ENCODE results near the gene KIF16B. TPM values are rescaled to one million over a fixed set of nuclear protein-coding genes. Genes with fewer than 3 reads are reported as not detected.
"Not testable (repeated sequence)": the region's sequence is repeated elsewhere in the genome, so short reads cannot be mapped to it uniquely, and the experiment has no call there.

The KIF16B gene
- total RNA-seq, 1 donor from 2014 or later: 27.4 TPM

- DNase-seq (ENCODE audit: low spot score) (no peak), ATAC-seq (peak; percentile 75)
- intact Hi-C loops (cut with DNase I): no loop called here
These were observed 309.7 kb downstream of the KIF16B start for GRCh38 chr20:16263582-16263981.

GRCh38 chr20:16262594-16262993 is 310.7 kb downstream of the KIF16B start:
- ATAC-seq (no peak), DNase-seq (ENCODE audit: low spot score) (no peak)
- intact Hi-C loops (cut with DNase I): no loop called here

GRCh38 chr20:16261733-16262273 is 311.4 kb downstream of the KIF16B start:
- intact Hi-C loops (cut with DNase I): no loop called here
- DNase-seq (ENCODE audit: low spot score) (no peak), ATAC-seq (no peak)

- intact Hi-C loops (cut with DNase I): no loop called here
- ATAC-seq (no peak), DNase-seq (ENCODE audit: low spot score) (no peak)
These were observed 312.3 kb downstream of the KIF16B start for GRCh38 chr20:16260911-16261310.

DNA sequence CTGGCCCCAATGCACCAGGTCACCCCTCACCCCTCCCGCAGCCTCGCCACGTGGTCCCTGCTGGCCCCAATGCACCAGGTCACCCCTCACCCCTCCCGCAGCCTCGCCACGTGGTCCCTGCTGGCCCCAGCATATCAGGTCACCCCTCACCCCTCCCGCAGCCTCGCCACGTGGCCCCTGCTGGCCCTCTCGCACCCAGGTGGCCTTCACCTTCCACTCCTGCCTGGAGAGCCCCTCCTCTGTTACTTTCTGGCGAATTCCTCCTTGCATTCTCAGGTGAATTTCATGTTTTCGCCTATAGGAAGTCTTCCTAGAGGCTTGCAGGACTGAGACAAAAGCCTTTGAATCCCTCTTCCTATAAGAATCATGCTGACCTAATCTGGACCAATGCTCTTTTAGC is 313.1 kb downstream of the KIF16B start:
- DNase-seq (ENCODE audit: low spot score); intact Hi-C loops (cut with DNase I); ATAC-seq: not testable (repeated sequence)

DNA sequence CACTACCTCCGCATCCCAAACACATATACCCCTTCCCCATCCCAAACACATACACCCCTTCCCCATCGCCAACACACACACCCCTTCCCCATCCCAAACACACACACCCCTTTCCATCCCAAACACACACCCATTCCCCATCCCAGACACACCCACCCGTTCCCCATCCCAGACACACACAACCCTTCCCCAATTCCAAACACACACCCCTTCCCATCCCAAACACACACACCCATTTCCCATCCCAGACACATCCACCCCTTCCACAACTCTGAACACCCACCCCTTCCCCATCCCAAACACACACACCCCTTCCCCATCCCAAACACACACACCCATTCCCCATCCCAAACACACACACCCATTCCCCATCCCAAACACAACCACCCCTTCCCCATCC is 314.5 kb downstream of the KIF16B start:
- no peak for DNase-seq (ENCODE audit: low spot score)
- ATAC-seq: no peak
- intact Hi-C loops (cut with DNase I): no loop called here

DNA sequence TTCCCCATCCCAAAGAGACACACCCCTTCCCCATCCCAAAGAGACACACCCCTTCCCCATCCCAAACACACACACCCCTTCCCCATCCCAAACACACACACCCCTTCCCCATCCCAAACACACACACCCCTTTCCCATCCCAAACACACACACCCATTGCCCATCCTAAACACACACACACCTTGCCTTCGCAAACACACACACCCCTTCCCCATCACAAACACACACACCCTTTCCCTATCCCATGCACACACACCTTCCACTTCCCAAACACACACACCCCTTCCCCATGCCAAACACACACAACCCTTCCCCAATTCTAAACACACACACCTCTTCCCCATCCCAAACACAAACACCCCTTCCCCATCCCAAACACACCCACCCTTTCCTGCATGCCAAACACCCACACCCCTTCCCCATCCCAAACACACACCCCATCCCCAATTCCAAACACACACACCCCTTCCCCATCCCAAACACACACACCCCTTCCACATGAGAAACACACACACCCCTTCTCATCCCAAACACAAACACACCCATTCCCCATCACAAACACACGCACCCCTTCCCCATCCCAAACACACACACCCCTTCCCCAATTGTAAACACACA is 315.3 kb downstream of the KIF16B start:
- ATAC-seq (no peak), DNase-seq (ENCODE audit: low spot score) (no peak)
- intact Hi-C loops (cut with DNase I): no loop called here

DNA sequence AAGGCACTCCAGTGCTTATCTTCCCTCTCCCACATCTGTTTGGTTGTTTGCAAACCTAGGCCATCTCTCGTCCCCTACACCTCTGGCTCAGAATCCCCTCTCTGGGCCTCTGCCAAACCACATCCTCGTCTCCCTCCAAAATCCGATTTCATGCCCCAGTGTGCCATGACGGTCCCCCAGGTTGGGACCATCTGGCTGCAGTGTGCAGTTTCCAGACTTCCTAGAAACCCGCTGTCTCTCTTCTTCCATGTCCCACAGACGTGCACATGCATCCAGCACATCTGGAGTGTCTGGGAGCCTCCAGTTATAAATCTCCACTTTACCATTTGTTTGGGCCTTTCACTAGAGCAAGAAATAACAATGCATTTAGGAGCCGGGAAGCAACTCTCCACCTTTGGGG is 316.2 kb downstream of the KIF16B start:
- ATAC-seq (no peak), DNase-seq (ENCODE audit: low spot score) (no peak)
- intact Hi-C loops (cut with DNase I): no loop called here

- ATAC-seq: no peak
These were observed 326.4 kb downstream of the KIF16B start for GRCh38 chr20:16246870-16247269.

DNA sequence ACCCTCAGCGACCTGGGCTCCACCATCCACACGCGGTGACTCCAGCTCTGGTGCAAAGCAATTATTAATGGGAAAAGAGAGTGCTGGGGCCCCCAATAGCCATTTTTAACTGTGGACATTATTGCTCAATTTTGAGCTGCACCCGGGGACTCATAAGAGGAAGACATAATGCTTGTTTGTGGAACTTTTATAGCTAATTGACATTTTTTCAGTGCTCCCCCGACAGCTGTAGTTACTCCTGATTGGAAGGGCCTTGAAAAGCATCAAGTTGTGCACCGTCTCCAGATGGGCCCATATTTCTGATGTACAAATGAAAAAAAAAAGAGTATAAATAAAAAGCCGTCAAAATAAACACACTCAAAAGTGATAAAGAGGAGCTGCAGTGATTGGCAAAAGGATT is 327.0 kb downstream of the KIF16B start:
- intact Hi-C loops (cut with DNase I): no loop called here
- peak; percentile 13 for ATAC-seq
- DNase-seq (ENCODE audit: low spot score): no peak

More at GRCh38 chr20:16246870-16247269, 326.4 kb downstream of the KIF16B start:
- DNase-seq (ENCODE audit: low spot score): no peak
- intact Hi-C loops (cut with DNase I): no loop called here

DNA sequence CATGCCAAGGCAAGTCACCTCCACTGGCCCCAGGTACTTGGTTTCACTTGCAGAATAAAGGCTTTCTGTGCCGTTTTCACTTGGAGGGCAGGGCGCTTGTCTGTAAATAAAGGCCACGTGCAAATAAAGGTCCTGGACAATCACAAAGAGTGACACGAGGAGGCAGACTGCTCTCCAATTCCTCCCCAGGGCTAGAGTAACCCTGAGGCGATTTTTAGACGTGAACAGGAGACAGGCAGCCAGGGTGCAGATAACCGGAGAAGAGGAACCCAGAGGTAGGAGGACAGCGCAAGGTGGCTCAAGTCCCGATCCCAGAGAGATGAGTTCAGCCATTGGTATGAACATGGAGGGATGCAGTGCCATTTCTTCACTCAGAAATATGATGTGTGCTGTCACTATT is 327.4 kb downstream of the KIF16B start:
- no peak for DNase-seq (ENCODE audit: low spot score)
- no peak for ATAC-seq
- intact Hi-C loops (cut with DNase I): no loop called here

DNA sequence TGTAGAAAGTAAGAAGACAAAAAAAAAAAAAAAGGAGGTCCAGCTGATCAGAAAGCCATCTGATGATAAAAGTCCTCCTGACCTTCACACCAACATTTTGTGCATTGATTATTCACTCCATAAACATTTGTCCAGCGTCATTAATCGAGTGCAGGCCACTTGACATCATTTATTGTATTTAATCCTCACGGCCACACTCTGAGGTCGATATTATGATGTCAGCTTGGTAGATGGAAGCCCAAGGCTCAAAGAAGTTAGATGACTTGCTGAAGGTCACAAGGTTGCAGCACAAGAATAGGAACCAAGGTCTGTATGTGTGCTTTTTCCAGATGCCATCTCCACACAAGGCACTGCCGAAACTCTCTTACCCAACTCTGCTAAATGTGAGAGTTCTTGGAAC is 328.4 kb downstream of the KIF16B start:
- DNase-seq (ENCODE audit: low spot score) (no peak), ATAC-seq (no peak)
- intact Hi-C loops (cut with DNase I): no loop called here

DNA sequence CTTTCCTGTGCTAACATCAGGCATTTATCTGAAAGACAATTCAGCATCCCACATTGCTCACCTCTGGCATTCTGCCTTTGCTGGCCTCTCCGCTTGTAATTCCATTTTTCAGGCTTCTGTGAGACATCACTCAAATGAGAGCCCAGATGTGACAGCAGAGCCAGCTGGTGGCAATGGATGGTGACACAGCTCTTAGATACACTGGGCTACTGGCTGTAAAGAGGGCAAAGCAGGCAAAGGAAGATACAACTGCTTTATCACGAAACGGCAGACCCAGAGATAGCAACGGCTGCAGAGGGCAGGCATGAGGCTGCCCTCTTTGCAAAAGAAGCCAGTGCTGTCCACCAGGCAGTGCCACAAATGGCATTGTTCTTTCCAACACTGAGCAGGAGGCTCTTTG is 329.8 kb downstream of the KIF16B start:
- DNase-seq (ENCODE audit: low spot score) (no peak), ATAC-seq (no peak)
- intact Hi-C loops (cut with DNase I): no loop called here

GRCh38 chr20:16241911-16242310 is 331.3 kb downstream of the KIF16B start:
- DNase-seq (ENCODE audit: low spot score) (no peak), ATAC-seq (peak; percentile 66)
- intact Hi-C loops (cut with DNase I): no loop called here

GRCh38 chr20:16240355-16240754 is 332.9 kb downstream of the KIF16B start:
- DNase-seq (ENCODE audit: low spot score) (no peak), ATAC-seq (no peak)
- intact Hi-C loops (cut with DNase I): no loop called here

DNA sequence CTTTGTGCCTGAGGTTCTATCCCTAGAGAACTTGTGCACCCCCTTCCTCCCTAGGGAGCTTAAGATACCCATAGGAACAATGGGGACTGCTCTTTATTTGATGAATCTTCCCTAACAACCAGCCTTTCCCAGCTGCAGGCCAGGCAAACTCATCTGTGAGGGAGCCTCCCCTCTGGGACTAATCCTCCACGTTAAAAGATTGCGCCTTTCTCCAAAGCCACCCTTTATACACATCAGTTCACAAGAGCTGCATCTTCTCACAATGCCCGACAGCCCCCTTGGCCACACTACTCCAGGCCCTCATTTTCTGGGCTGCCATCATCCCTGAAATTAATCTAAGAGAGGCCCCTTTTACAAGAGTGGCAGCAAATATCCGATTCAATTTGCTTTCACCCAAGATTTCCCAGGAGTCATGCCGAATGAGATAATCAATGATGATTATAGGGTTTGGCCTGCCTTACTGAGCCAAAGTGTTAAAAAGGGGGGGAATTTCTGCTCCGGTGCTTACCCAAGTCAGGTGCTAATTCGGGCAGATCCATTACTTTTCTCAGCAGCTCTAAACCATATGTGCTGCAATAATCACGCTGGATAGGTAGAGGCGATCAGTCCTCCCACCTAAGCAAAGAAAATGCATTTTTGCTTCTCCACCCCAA is 336.5 kb downstream of the KIF16B start:
- DNase-seq (ENCODE audit: low spot score) (no peak), ATAC-seq (no peak)
- intact Hi-C loops (cut with DNase I): no loop called here

DNA sequence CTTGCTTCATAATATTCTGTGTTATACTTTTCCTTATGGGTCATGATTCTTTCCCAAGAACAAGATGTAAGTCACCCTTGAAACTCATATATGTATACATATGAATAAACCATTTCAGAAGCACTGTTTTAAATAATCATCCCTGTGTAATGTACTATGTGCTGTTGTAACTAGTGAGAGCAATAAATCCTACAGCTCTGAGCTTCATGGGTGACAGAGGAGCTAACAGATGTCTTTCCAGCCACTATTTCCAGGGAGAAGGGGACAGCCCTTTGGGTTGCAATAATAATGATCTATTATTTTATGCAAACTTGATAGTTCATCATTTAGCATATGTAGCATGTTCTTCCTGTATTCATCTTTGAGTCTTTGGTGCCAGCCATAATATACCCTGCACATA is 342.8 kb downstream of the KIF16B start:
- intact Hi-C loops (cut with DNase I): no loop called here
- ATAC-seq: no peak
- no peak for DNase-seq (ENCODE audit: low spot score)

- DNase-seq (ENCODE audit: low spot score): no peak
- intact Hi-C loops (cut with DNase I): no loop called here
- no peak for ATAC-seq
These were observed 343.4 kb downstream of the KIF16B start for GRCh38 chr20:16229813-16230212.

- DNase-seq (ENCODE audit: low spot score) (no peak), ATAC-seq (no peak)
- intact Hi-C loops (cut with DNase I): no loop called here
These were observed 344.5 kb downstream of the KIF16B start for GRCh38 chr20:16228722-16229121.

GRCh38 chr20:16226961-16227360 is 346.3 kb downstream of the KIF16B start:
- ATAC-seq; intact Hi-C loops (cut with DNase I); DNase-seq (ENCODE audit: low spot score): not testable (repeated sequence)

GRCh38 chr20:16224836-16225235 is 348.4 kb downstream of the KIF16B start:
- ATAC-seq: no peak
- DNase-seq (ENCODE audit: low spot score): no peak
- intact Hi-C loops (cut with DNase I): no loop called here

Measured in sciatic nerve (tissue), 2 donors.